Endothelial cell of umbilical vein (primary cell): ENCODE data around the gene ZNF618. TPM values are rescaled to one million over a fixed set of nuclear protein-coding genes. Genes with fewer than 3 reads are reported as not detected.

ENCODE experiments used
- BruUV-seq: library from RNA; stranded (reverse); fragments of 400-500 nt; replicated peaks from 2 replicates; lab custom pipeline; 2021; lab: Mats Ljungman, UMichigan
- CTCF ChIA-PET: fragments of 300-600, 350-600 bp; sonication (Branson Sonifier 250); formaldehyde crosslinking; loops from one replicate; lab custom pipeline; 2021; ENCODE audit warnings: antibody characterized with exemption, inconsistent platforms; lab: Charles Lee
- POLR2A ChIA-PET: fragments of 300-600, 350-600 bp; sonication (Branson Sonifier 250); formaldehyde crosslinking; loops from one replicate; lab custom pipeline; 2021; ENCODE audit warnings: antibody characterized with exemption, inconsistent platforms; lab: Charles Lee
- DNase-seq: peaks from one replicate; pipeline ENCODE4 v3.0.0-alpha.2; 2011; ENCODE audit warnings: low read depth, low spot score
- FAIRE-seq: peaks from 2 replicates; lab custom pipeline; 2011; peaks lifted over from hg19 to GRCh38; lab: Jason Lieb, UNC
- H2AFZ ChIP-seq: 2 replicates; pipeline ENCODE4 v1.6.0; 2012; ENCODE audit warnings: low read depth, low read length, control low read depth, inconsistent platforms
- H3K27ac ChIP-seq: 2 replicates; pipeline ENCODE4 v1.5.1; 2011; ENCODE audit warnings: low read depth, mild to moderate bottlenecking, control low read depth, low read length, moderate library complexity; ENCODE audit not compliant: insufficient read depth
- H3K27me3 ChIP-seq, 2 experiments: 2 replicates each; pipeline versions ENCODE4 v1.6.0 to v1.6.1; 2011; ENCODE audit warnings: low read length in 2 of 2, mixed read lengths in 1 of 2; ENCODE audit not compliant: control insufficient read depth in 2 of 2, insufficient read depth in 2 of 2
- H3K36me3 ChIP-seq, 2 experiments: 2 replicates in 1 of 2; 3 replicates in 1 of 2; pipeline ENCODE4 v1.5.1; 2011; ENCODE audit warnings: low read length in 2 of 2, mild to moderate bottlenecking in 1 of 2, moderate library complexity in 1 of 2; ENCODE audit not compliant: control insufficient read depth in 2 of 2, insufficient read depth in 2 of 2; ENCODE audit errors: extremely low read depth in 1 of 2
- H3K4me1 ChIP-seq: 3 replicates; pipeline ENCODE4 v1.5.1; 2011; ENCODE audit warnings: mild to moderate bottlenecking, low read length; ENCODE audit not compliant: control insufficient read depth, insufficient read depth; ENCODE audit errors: extremely low read depth
- H3K4me2 ChIP-seq: 2 replicates; pipeline ENCODE4 v1.6.1; 2011; ENCODE audit warnings: low read length, control low read depth, mixed read lengths; ENCODE audit not compliant: insufficient read depth
- H3K4me3 ChIP-seq, 3 experiments: fragments of 200-600 bp in 1 of 3; sonication (generic), shearing (Covaris generic) in 1 of 3; replicated peaks in 1 of 3; 2 replicates each; pipeline ENCODE4 v1.5.1; 2011 to 2016; ENCODE audit warnings: control low read depth in 3 of 3, low read length in 3 of 3, mild to moderate bottlenecking in 2 of 3, inconsistent platforms in 1 of 3, low read depth in 1 of 3, moderate library complexity in 1 of 3; ENCODE audit not compliant: insufficient read depth in 1 of 3
- H3K79me2 ChIP-seq: 2 replicates; pipeline ENCODE4 v1.6.0; 2012; ENCODE audit warnings: low read length, inconsistent platforms; ENCODE audit not compliant: control insufficient read depth, insufficient read depth
- H3K9ac ChIP-seq: replicated peaks from 2 replicates; pipeline ENCODE3; 2011; ENCODE audit warnings: low read length, control low read depth; ENCODE audit not compliant: insufficient read depth; ENCODE audit errors: extremely low read depth
- H3K9me1 ChIP-seq: replicated peaks from 3 replicates; pipeline ENCODE4 v1.6.0; 2011; ENCODE audit warnings: mild to moderate bottlenecking, low read length; ENCODE audit not compliant: control insufficient read depth, insufficient read depth; ENCODE audit errors: extremely low read depth
- H3K9me3 ChIP-seq: replicated peaks from 2 replicates; pipeline ENCODE4 v1.5.1; 2012; ENCODE audit warnings: low read length, inconsistent platforms; ENCODE audit not compliant: control insufficient read depth, insufficient read depth
- H4K20me1 ChIP-seq: replicated peaks from 2 replicates; pipeline ENCODE3; 2011; ENCODE audit warnings: mild to moderate bottlenecking, low read length; ENCODE audit not compliant: control insufficient read depth, insufficient read depth; ENCODE audit errors: extremely low read depth
- CTCF ChIP-seq, 2 donors: IDR thresholded peaks; 1 replicate in 1 of 2; 2 replicates in 1 of 2; pipeline ENCODE4 v1.5.1; 2011; ENCODE audit warnings: low read length in 2 of 2, mild to moderate bottlenecking in 2 of 2, moderate library complexity in 2 of 2, control low read depth in 1 of 2, inconsistent platforms in 1 of 2, low read depth in 1 of 2; ENCODE audit not compliant: insufficient read depth in 1 of 2; ENCODE audit errors: extremely low read depth in 1 of 2
- EZH2 ChIP-seq: IDR thresholded peaks from 2 replicates; pipeline ENCODE4 v1.6.1; 2012; ENCODE audit warnings: borderline replicate concordance, low read depth, mild to moderate bottlenecking, moderate library complexity, low read length, inconsistent platforms; ENCODE audit not compliant: severe bottlenecking
- FOS ChIP-seq: IDR thresholded peaks from 2 replicates; pipeline ENCODE4 v1.6.1; 2011; ENCODE audit warnings: mild to moderate bottlenecking, low read length, moderate library complexity, borderline replicate concordance; ENCODE audit not compliant: insufficient read depth
- GATA2 ChIP-seq: IDR thresholded peaks from 2 replicates; pipeline ENCODE4 v1.7.0; 2011; ENCODE audit warnings: low read depth, mild to moderate bottlenecking, moderate library complexity, mixed read lengths, low read length; ENCODE audit not compliant: insufficient read length, insufficient read depth
- JUN ChIP-seq: IDR thresholded peaks from 2 replicates; pipeline ENCODE4 v1.6.1; 2011; ENCODE audit warnings: borderline replicate concordance, low read depth; ENCODE audit not compliant: insufficient read length, insufficient read depth
- MAX ChIP-seq: IDR thresholded peaks from 2 replicates; pipeline ENCODE4 v1.6.1; 2011; ENCODE audit not compliant: insufficient read depth, insufficient read length
- MYC ChIP-seq: IDR thresholded peaks from one replicate; pipeline ENCODE4 v1.6.1; 2011; ENCODE audit warnings: mild to moderate bottlenecking, low read depth, low read length
- POLR2A ChIP-seq: IDR thresholded peaks from 2 replicates; pipeline ENCODE4 v1.6.1; 2012; ENCODE audit warnings: low read depth, mild to moderate bottlenecking, control low read depth, low read length
- POLR2AphosphoS5 ChIP-seq: IDR thresholded peaks from 2 replicates; pipeline ENCODE4 v1.6.1; 2012; ENCODE audit warnings: low read depth, mild to moderate bottlenecking, control low read depth, low read length, moderate library complexity; ENCODE audit not compliant: insufficient read depth
- dilution Hi-C: fragments of 300-500 bp; cut with MboI; formaldehyde crosslinking; loops from one replicate; pipeline ENCODE4 v1.15.0; 2019; ENCODE audit warnings: low sequenced_read_pairs; ENCODE audit not compliant: extremely low pct_ligation_motif_present
- intact Hi-C: fragments of 100-400 bp; cut with micrococcal nuclease; formaldehyde crosslinking; loops from one replicate; pipeline ENCODE4 v1.10.0; 2022
- polyA plus RNA-seq, 4 experiments: library from polyadenylated mRNA; depleted of rRNA in 3 of 4; stranded (reverse) in 3 of 4; unstranded in 1 of 4; fragments of >200 nt; gene quantifications; 2 replicates each; pipeline versions ENCODE4 v1.2.1 to v1.2.3, GENCODE V29; 2011 to 2012; ENCODE audit warnings: missing spikeins in 1 of 4
- total RNA-seq: library from RNA; stranded (reverse); gene quantifications from 2 replicates; pipeline ENCODE4 v1.2.3, GENCODE V29; 2021

The ZNF618 gene
- total and polyA plus RNA-seq, 2 donors (not counting 3 experiments of a cell fraction or from before 2014, with no cell fraction given): 22.6 to 80.3 TPM

GRCh38 chr9:114027863-114028465, 151.9 kb downstream of the ZNF618 start:
- no peak overlapping the region for H3K4me3 ChIP-seq
- no TSS peak for BruUV-seq
- H3K4me2 ChIP-seq: no peak overlapping the region
- H3K27ac ChIP-seq: no peak overlapping the region
- peaks cover 6% of the 10 kb centered on the region for H3K4me1 ChIP-seq
- dilution Hi-C loops: no loop called here
- H4K20me1 ChIP-seq: no peaks in the 10 kb centered on the region
- H3K79me2 ChIP-seq: no peaks in the 10 kb centered on the region
- no peaks in the 10 kb centered on the region for H3K9me3 ChIP-seq
- no peaks in the 10 kb centered on the region for H3K9me1 ChIP-seq
- intact Hi-C loops: no loop called here
- peaks cover 28 to 41% of the 10 kb centered on the region in 2 experiments for H3K36me3 ChIP-seq
- POLR2A ChIA-PET: no interaction called here
- no peak overlapping the region for H2AFZ ChIP-seq
- H3K9ac ChIP-seq: no peak overlapping the region
- H3K27me3 ChIP-seq: no peaks in the 10 kb centered on the region
- no peak for TF ChIP-seq EZH2
- no peak for TF ChIP-seq POLR2AphosphoS5
- no peak for TF ChIP-seq FOS
- TF ChIP-seq JUN: no peak
- TF ChIP-seq GATA2: no peak
- TF ChIP-seq MAX: no peak
- TF ChIP-seq CTCF (IDR thresholded peaks at IDR 0.05; ENCODE audit: extremely low read depth in 1 of 2, insufficient read depth in 1 of 2, low read depth in 1 of 2, low read length in 2 of 2): no peak
- TF ChIP-seq MYC: no peak
- TF ChIP-seq POLR2A: no peak
- no peak for FAIRE-seq
- DNase-seq: no peak
- CTCF ChIA-PET: interaction anchor here (1.4 kb wide), 1 partner anchor 151 kb away, joined by 3 read pairs; the partner anchor contains the start of gene ZNF618
